Tibial nerve (tissue), 3 donors: Measurements from ENCODE around the gene GGA3.

Experiments used
- POLR2A ChIP-seq, 2 donors: fragments of 450-650 bp; IDR thresholded peaks; one replicate each; pipeline ENCODE4 v1.6.1; 2017; ENCODE audit warnings: antibody characterized with exemption in 2 of 2, mild to moderate bottlenecking in 2 of 2, moderate library complexity in 2 of 2
- TF ChIP-seq, protein P1 (sequence below), 5 experiments: fragments of 200-600 bp in 3 of 5; fragments of 450-650 bp in 2 of 5; sonication (generic) in 3 of 5; IDR thresholded peaks; one replicate each; pipeline ENCODE4 v1.5.1; 2016 to 2019; ENCODE audit warnings: antibody characterized with exemption in 5 of 5, mild to moderate bottlenecking in 3 of 5, moderate library complexity in 2 of 5

- TF ChIP-seq POLR2A (IDR thresholded peaks at IDR 0.05): no peak
- TF ChIP-seq, protein P1, sequence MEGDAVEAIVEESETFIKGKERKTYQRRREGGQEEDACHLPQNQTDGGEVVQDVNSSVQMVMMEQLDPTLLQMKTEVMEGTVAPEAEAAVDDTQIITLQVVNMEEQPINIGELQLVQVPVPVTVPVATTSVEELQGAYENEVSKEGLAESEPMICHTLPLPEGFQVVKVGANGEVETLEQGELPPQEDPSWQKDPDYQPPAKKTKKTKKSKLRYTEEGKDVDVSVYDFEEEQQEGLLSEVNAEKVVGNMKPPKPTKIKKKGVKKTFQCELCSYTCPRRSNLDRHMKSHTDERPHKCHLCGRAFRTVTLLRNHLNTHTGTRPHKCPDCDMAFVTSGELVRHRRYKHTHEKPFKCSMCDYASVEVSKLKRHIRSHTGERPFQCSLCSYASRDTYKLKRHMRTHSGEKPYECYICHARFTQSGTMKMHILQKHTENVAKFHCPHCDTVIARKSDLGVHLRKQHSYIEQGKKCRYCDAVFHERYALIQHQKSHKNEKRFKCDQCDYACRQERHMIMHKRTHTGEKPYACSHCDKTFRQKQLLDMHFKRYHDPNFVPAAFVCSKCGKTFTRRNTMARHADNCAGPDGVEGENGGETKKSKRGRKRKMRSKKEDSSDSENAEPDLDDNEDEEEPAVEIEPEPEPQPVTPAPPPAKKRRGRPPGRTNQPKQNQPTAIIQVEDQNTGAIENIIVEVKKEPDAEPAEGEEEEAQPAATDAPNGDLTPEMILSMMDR (IDR thresholded peaks at IDR 0.05): no peak
Measured at GRCh38 chr17:75188614-75189013, 72.8 kb downstream of the GGA3 start.
